ENCODE results near the gene ARIH2. TPM values are rescaled to one million over a fixed set of nuclear protein-coding genes. Genes with fewer than 3 reads are reported as not detected.
A peak's percentile ranks its signal among the peaks of the same experiment; 100 is the strongest.

Gene ARIH2
- total RNA-seq: 100 to 1,000 TPM in 3 of 4 donors, 10 to 100 TPM in 1; 92.2 to 143 (median 123) TPM

DNA sequence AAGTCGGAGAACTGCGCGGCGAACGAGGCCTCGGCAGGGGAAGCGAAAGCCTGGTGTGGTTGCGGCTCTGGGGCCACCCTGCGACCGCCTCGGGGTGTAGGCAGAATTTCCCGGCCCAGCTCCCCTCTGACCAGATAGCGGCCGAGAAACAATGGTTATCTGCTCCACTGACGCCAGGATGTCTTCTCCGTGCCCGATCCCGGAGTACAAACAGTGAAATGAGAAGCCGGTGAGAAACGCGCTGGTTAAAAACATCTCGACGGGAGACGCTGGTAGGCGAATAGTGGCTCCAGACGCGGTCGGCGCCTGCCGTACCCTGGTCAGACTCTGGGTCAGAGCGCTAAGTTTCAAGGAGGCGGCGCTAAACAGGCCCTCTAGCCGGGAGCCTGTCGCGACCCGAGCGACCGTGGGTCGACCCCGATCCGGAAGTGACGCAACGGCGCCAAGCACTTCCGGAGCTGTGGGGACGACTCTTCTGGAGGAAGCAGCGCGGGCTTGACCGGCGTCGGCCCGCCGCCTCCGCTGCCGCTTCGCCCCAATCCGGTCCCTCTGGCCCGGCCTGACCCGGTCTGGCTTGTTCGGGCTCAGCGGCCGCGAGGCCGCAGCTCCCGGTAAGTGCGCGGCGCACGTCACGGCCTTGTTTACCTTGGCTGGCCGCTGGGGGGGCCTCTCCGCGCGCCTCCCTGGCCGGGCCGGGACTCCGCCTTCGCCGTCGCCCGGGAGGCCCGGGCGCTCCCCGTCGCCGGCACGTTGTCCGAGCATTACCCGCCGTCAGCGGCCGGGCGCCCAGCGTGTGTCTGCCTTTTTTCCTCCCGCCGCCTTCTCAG is at the start of gene ARIH2:
TSS of gene ARIH2 (plus strand) at position 455 of the 827 bp plus-strand sequence. CDS start 8,717 bp downstream, outside the sequence.
- WGBS, 2 donors (ENCODE audit: low coverage in 1 of 2): 0% methylated on average over 2 to 17 of the region's 97 CpGs
- Histone ChIP-seq H3K36me3 (peaks cover 0 to 17% of the 10 kb centered on the region in 2 donors), H3K9me3 (no peaks in the 10 kb centered on the region), H3K4me1 (peaks cover 0 to 46% (median 22%) of the 10 kb centered on the region in 3 donors), H3K27ac (peak within 1 kb of the TSS; percentile 89 to 98 (median 95)), H3K27me3 (no peaks in the 10 kb centered on the region), H3K4me3 (peak within 1 kb of the TSS; percentile 66 to 75)
- ATAC-seq: peak; percentile 98
- TF ChIP-seq, protein P1, sequence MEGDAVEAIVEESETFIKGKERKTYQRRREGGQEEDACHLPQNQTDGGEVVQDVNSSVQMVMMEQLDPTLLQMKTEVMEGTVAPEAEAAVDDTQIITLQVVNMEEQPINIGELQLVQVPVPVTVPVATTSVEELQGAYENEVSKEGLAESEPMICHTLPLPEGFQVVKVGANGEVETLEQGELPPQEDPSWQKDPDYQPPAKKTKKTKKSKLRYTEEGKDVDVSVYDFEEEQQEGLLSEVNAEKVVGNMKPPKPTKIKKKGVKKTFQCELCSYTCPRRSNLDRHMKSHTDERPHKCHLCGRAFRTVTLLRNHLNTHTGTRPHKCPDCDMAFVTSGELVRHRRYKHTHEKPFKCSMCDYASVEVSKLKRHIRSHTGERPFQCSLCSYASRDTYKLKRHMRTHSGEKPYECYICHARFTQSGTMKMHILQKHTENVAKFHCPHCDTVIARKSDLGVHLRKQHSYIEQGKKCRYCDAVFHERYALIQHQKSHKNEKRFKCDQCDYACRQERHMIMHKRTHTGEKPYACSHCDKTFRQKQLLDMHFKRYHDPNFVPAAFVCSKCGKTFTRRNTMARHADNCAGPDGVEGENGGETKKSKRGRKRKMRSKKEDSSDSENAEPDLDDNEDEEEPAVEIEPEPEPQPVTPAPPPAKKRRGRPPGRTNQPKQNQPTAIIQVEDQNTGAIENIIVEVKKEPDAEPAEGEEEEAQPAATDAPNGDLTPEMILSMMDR (IDR thresholded peaks at IDR 0.05): peak in 3 of 4 experiments; percentile 26 to 50 (median 41)
- peak; percentile 85 for TF ChIP-seq POLR2AphosphoS5 (IDR thresholded peaks at IDR 0.05)
- no peak for TF ChIP-seq EP300 (IDR thresholded peaks at IDR 0.05)
- TF ChIP-seq POLR2A (IDR thresholded peaks at IDR 0.05): peak; percentile 81 to 89

DNA sequence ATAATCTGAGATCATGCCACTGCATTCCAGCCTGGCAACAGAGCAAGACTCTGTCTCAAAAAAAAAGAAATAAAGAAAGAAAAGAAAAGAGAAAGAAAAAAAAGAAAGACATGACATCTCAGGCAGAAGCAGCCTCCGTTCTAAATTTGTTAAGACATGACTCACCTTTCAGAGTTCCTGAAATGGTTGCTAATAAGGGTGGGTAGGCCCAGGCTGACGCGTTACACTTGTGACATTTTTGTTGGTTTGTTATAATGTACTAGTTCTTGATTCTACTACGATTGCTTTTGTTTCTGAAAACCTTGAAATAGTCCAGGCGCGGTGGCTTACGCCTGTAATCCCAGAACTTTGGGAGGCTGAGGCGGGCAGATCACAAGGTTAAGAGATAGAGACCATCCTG is 41.0 kb upstream of the ARIH2 start:
- Histone ChIP-seq H3K9me3 (no peaks in the 10 kb centered on the region), H3K4me1 (no peaks in the 10 kb centered on the region), H3K36me3 (peaks cover 0 to 83% of the 10 kb centered on the region in 2 donors), H3K27ac (no peak overlapping the region), H3K4me3 (no peak overlapping the region), H3K27me3 (no peaks in the 10 kb centered on the region)
- no peak for ATAC-seq
- TF ChIP-seq EP300 (IDR thresholded peaks at IDR 0.05): no peak
- TF ChIP-seq, protein P1 (IDR thresholded peaks at IDR 0.05): no peak
- WGBS, 2 donors (ENCODE audit: low coverage in 1 of 2): 85 to 100% methylated on average over 1 to 8 of the region's 8 CpGs

DNA sequence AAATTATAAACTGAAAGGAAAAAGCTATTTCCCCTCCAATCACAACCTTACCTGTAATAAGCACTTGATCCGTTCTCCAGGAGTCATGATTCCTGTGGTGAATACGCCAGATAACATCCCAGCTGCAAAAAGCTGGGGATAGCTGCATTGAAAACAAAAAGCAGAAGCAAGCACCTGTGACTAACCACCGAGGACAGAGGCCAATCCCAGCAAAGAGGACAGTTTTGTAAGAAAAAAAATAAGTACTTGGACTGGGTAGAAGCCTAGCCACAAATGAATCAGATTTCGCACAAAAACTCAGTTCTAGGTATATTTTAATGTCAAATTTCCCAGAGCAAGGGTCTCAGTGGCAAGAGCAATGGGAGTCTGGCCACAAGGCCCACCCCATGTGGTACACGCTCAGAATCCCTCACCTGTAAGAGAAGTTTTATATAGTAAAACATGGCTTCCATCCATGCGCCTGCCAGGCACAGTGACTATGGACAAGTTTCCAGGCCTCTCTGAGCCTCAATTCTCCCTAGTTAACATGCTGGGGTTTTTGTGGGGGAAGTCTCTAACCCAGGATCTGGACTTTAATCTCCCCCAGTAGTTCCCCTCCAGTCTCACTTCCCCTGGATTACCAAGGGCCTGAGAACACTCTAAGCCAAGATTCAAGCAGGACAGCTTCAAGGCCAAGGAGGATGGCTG is 39.2 kb upstream of the ARIH2 start:
- H3K36me3 ChIP-seq: peaks cover 0 to 87% of the 10 kb centered on the region in 2 donors
- H3K4me1 ChIP-seq: no peaks in the 10 kb centered on the region
- H3K27ac ChIP-seq: no peak overlapping the region
- TF ChIP-seq, protein P1 (IDR thresholded peaks at IDR 0.05): no peak
- TF ChIP-seq POLR2AphosphoS5 (IDR thresholded peaks at IDR 0.05) (no peak), POLR2A (IDR thresholded peaks at IDR 0.05) (no peak), EP300 (IDR thresholded peaks at IDR 0.05) (no peak)
- H3K4me3 ChIP-seq: no peak overlapping the region
- H3K27me3 ChIP-seq: no peaks in the 10 kb centered on the region
- H3K9me3 ChIP-seq: no peaks in the 10 kb centered on the region
- no peak for ATAC-seq
- WGBS, 2 donors (ENCODE audit: low coverage in 1 of 2): 88 to 96% methylated on average over 4 to 5 of the region's 6 CpGs

DNA sequence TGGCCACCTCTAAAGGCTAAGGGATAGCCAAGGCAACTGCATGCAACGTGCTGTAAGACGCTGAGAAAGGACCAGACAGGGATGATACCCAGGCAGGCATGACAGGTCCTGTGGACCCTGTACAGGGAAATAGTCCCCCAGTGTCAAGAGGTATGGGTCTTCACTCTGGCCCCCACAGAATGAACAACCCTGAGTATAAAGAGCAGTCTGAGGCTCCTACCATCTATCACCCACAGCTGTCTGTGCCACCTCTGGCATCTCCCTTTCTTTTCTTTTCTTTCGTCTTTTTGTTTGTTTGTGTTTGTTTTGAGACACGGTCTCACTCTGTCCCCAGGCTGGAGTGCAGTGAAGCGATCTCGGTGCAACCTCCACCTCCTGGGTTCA is 38.7 kb upstream of the ARIH2 start:
- Histone ChIP-seq H3K27ac (no peak overlapping the region), H3K4me3 (no peak overlapping the region), H3K36me3 (peaks cover 0 to 87% of the 10 kb centered on the region in 2 donors), H3K27me3 (no peaks in the 10 kb centered on the region), H3K9me3 (no peaks in the 10 kb centered on the region), H3K4me1 (no peaks in the 10 kb centered on the region)
- 74% methylated on average over 3 of the region's 6 CpGs; no CpG with 5 or more reads in 1 of the 2 donors for WGBS, 2 donors (ENCODE audit: low coverage in 1 of 2)
- ATAC-seq: no peak
- no peak for TF ChIP-seq POLR2A (IDR thresholded peaks at IDR 0.05)
- no peak for TF ChIP-seq EP300 (IDR thresholded peaks at IDR 0.05)
- no peak for TF ChIP-seq POLR2AphosphoS5 (IDR thresholded peaks at IDR 0.05)
- TF ChIP-seq, protein P1 (IDR thresholded peaks at IDR 0.05): no peak
